ENCODE results near the gene AHNAK. TPM values are rescaled to one million over a fixed set of nuclear protein-coding genes. Genes with fewer than 3 reads are reported as not detected.

The AHNAK gene
- total and polyA plus RNA-seq, 9 donors = 203 to 411 (median 316) TPM

GRCh38 chr11:62535802-62536201 lies 10.8 kb downstream of the AHNAK start:
- no peak overlapping the region for H3K27ac ChIP-seq (ENCODE audit: low read length)
- H3K4me3 ChIP-seq (ENCODE audit: low read length) = no peak overlapping the region
- peaks cover 71% of the 10 kb centered on the region for H3K36me3 ChIP-seq (ENCODE audit: control insufficient read depth, insufficient read depth, low read length)
- peaks cover 37% of the 10 kb centered on the region for H3K4me1 ChIP-seq (ENCODE audit: control insufficient read depth, insufficient read depth, low read length)
- H3K27me3 ChIP-seq (ENCODE audit: control insufficient read depth, insufficient read depth, low read length) = no peaks in the 10 kb centered on the region
- 83% methylated on average over 10 of the region's 12 CpGs for WGBS (ENCODE audit: insufficient coverage)
- H3K9me3 ChIP-seq (replicated peaks; ENCODE audit: control insufficient read depth, low read depth, low read length) = no peaks in the 10 kb centered on the region
- no peak for DNase-seq

DNA sequence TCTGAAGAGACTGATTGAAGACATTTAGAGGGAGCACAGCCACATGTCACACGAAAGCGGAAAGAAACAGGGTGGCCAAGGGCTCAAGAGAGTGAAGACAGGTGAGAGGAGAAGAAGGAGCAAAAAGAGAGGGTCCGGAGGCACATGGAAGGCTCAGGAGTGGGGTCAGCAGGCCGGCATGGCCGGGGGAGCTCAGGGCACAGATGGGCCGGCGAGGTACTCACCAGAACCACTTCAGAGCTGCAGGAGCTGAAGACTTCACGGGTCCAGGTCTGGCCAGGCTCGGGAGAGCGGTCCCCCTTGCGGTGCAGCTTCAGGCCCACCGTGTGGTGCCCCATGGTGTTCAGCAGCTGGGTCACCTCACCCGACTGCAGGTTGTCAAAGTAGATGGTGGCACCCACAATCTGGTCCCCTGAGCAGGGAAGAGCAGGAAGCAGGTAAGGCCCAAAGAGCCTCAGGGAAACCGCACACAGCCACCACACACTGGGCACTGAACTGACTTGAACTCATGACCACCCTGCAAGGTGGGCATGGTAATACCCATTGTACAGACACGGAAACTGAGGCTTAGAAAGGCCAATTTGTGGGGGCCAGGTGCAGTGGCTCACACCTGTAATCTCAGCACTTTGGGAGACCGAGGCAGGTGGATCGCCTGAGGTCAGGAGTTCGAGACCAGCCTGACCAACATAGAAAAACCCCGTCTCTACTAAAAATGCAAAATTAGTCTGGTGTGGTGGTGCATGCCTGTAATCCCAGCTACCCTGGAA lies 11.6 kb downstream of the AHNAK start:
- Histone ChIP-seq H3K4me1 (ENCODE audit: control insufficient read depth, insufficient read depth, low read length) (peaks cover 28% of the 10 kb centered on the region), H3K27ac (ENCODE audit: low read length) (no peak overlapping the region), H3K9me3 (replicated peaks; ENCODE audit: control insufficient read depth, low read depth, low read length) (no peaks in the 10 kb centered on the region), H3K27me3 (ENCODE audit: control insufficient read depth, insufficient read depth, low read length) (no peaks in the 10 kb centered on the region), H3K36me3 (ENCODE audit: control insufficient read depth, insufficient read depth, low read length) (peaks cover 79% of the 10 kb centered on the region), H3K4me3 (ENCODE audit: low read length) (no peak overlapping the region)
- no peak for DNase-seq
- 92% methylated on average over 16 of the region's 19 CpGs for WGBS (ENCODE audit: insufficient coverage)

DNA sequence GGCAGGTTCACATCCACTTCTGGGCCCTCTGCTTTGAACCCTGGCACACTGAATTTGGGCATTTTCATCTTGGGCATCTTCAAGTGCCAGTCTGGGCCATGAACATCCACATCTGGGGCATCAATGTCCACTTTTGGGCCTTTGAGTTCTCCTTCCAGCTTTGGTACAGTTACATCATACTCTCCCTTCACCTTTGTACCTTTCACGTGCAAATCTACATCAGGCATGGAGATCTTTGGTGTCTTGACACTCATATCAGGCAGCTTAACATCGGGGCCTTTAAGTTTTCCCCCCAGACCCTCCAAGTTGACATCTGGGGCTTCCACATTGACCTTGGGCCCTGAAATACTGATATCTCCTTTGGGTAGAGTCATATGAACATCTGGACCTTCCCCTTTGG lies 14.5 kb downstream of the AHNAK start:
- H3K4me3 ChIP-seq (ENCODE audit: low read length) = no peak overlapping the region
- DNase-seq = no peak
- peaks cover 95% of the 10 kb centered on the region for H3K36me3 ChIP-seq (ENCODE audit: control insufficient read depth, insufficient read depth, low read length)
- no peak overlapping the region for H3K27ac ChIP-seq (ENCODE audit: low read length)
- 100% methylated on average over 2 of the region's 2 CpGs for WGBS (ENCODE audit: insufficient coverage)
- no peaks in the 10 kb centered on the region for H3K9me3 ChIP-seq (replicated peaks; ENCODE audit: control insufficient read depth, low read depth, low read length)
- H3K27me3 ChIP-seq (ENCODE audit: control insufficient read depth, insufficient read depth, low read length) = no peaks in the 10 kb centered on the region
- H3K4me1 ChIP-seq (ENCODE audit: control insufficient read depth, insufficient read depth, low read length) = peaks cover 3% of the 10 kb centered on the region

DNA sequence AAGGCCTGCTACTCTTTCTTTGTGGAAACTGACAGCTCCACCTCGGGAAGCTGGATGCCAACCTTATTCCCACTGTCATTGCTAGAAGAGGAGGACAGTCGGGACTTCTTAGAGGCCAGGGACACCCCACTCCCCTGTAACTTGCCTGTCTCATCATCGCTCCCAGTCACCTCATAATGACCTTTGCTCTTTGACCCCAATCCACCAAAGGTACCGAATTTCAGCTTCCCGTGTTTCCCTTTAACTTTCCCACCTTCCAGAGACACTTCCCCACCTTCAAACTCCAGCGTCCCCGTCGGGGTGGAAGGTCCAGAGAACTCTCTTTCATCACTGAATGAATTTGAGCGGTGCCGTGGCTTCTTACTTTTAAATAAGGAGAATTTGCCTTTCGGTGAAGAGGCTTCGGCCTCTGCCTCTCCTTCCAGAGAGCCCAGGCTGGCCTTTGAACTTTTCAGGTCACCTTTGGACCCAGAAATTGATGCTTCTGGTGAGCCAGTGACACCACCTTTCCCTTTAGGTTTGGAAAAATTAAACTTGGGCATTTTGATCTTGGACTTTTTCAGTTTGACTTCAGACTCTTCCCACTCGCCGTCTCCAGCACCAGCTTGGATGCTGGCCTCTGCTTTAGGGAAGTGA lies 29.8 kb downstream of the AHNAK start:
- peaks cover 64% of the 10 kb centered on the region for H3K36me3 ChIP-seq (ENCODE audit: control insufficient read depth, insufficient read depth, low read length)
- DNase-seq = no peak
- WGBS (ENCODE audit: insufficient coverage) = 75% methylated on average over 9 of the region's 14 CpGs

DNA sequence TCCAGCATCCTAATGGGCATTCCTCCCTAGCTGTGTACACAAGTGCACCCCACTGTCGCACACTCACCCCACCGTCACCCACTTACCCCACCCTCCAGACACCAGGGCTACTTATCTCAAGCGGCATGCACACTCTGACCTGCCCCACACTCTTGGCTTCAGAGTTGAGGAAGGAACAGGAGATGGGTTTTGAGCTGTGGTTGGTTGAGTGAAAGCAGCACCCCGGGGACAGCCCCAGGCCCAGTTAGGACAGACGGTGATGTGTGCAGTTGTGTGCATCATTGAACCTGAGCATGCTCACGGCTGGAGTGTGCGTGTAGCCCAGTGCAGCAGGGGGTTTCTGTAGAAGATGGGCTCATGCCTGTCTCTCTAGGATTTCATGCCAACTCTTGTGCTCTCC lies 32.5 kb downstream of the AHNAK start:
- WGBS (ENCODE audit: insufficient coverage) = 92% methylated on average over 2 of the region's 7 CpGs
- DNase-seq = no peak
- peaks cover under 1% of the 10 kb centered on the region for H3K4me1 ChIP-seq (ENCODE audit: control insufficient read depth, insufficient read depth, low read length)
- H3K36me3 ChIP-seq (ENCODE audit: control insufficient read depth, insufficient read depth, low read length) = peaks cover 38% of the 10 kb centered on the region
- no peak overlapping the region for H3K4me3 ChIP-seq (ENCODE audit: low read length)
- H3K9me3 ChIP-seq (replicated peaks; ENCODE audit: control insufficient read depth, low read depth, low read length) = no peaks in the 10 kb centered on the region
- H3K27ac ChIP-seq (ENCODE audit: low read length) = no peak overlapping the region
- no peaks in the 10 kb centered on the region for H3K27me3 ChIP-seq (ENCODE audit: control insufficient read depth, insufficient read depth, low read length)

More for the DNA sequence above, 29.8 kb downstream of the AHNAK start:
- no peak overlapping the region for H3K4me3 ChIP-seq (ENCODE audit: low read length)
- no peaks in the 10 kb centered on the region for H3K4me1 ChIP-seq (ENCODE audit: control insufficient read depth, insufficient read depth, low read length)
- H3K9me3 ChIP-seq (replicated peaks; ENCODE audit: control insufficient read depth, low read depth, low read length) = no peaks in the 10 kb centered on the region
- H3K27ac ChIP-seq (ENCODE audit: low read length) = no peak overlapping the region
- no peaks in the 10 kb centered on the region for H3K27me3 ChIP-seq (ENCODE audit: control insufficient read depth, insufficient read depth, low read length)

DNA sequence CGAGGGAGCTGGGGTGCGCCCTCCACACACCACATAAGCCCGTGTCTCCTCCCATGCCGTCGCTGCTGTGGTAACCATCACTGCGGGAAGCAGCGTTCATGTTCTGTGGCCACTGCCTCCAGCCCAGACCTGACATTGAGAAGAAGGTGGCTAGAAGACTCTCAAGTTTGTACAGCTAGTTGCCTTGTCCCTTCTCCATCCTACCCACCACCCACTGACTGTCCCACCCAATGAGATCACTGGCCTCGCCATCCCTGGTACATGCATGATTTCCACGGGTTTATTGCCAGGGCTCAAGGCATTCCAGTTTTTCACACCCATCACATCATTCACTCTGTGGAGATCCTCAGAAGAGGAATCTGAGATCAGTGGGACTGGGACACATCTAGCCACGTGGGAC lies 33.0 kb downstream of the AHNAK start:
- no peak overlapping the region for H3K4me3 ChIP-seq (ENCODE audit: low read length)
- 100% methylated on average over 1 of the region's 10 CpGs for WGBS (ENCODE audit: insufficient coverage)
- H3K9me3 ChIP-seq (replicated peaks; ENCODE audit: control insufficient read depth, low read depth, low read length) = no peaks in the 10 kb centered on the region
- peaks cover 33% of the 10 kb centered on the region for H3K36me3 ChIP-seq (ENCODE audit: control insufficient read depth, insufficient read depth, low read length)
- no peaks in the 10 kb centered on the region for H3K27me3 ChIP-seq (ENCODE audit: control insufficient read depth, insufficient read depth, low read length)
- no peak overlapping the region for H3K27ac ChIP-seq (ENCODE audit: low read length)
- no peak for DNase-seq
- H3K4me1 ChIP-seq (ENCODE audit: control insufficient read depth, insufficient read depth, low read length) = peaks cover 5% of the 10 kb centered on the region

- H3K4me3 ChIP-seq (ENCODE audit: low read length) = no peak overlapping the region
- H3K27ac ChIP-seq (ENCODE audit: low read length) = no peak overlapping the region
- H3K4me1 ChIP-seq (ENCODE audit: control insufficient read depth, insufficient read depth, low read length) = peaks cover 12% of the 10 kb centered on the region
- H3K27me3 ChIP-seq (ENCODE audit: control insufficient read depth, insufficient read depth, low read length) = no peaks in the 10 kb centered on the region
- DNase-seq = no peak
- peaks cover 26% of the 10 kb centered on the region for H3K36me3 ChIP-seq (ENCODE audit: control insufficient read depth, insufficient read depth, low read length)
- no peaks in the 10 kb centered on the region for H3K9me3 ChIP-seq (replicated peaks; ENCODE audit: control insufficient read depth, low read depth, low read length)
- WGBS (ENCODE audit: insufficient coverage) = 70% methylated on average over 8 of the region's 8 CpGs
Observed at GRCh38 chr11:62512961-62513360, 33.6 kb downstream of the AHNAK start.

DNA sequence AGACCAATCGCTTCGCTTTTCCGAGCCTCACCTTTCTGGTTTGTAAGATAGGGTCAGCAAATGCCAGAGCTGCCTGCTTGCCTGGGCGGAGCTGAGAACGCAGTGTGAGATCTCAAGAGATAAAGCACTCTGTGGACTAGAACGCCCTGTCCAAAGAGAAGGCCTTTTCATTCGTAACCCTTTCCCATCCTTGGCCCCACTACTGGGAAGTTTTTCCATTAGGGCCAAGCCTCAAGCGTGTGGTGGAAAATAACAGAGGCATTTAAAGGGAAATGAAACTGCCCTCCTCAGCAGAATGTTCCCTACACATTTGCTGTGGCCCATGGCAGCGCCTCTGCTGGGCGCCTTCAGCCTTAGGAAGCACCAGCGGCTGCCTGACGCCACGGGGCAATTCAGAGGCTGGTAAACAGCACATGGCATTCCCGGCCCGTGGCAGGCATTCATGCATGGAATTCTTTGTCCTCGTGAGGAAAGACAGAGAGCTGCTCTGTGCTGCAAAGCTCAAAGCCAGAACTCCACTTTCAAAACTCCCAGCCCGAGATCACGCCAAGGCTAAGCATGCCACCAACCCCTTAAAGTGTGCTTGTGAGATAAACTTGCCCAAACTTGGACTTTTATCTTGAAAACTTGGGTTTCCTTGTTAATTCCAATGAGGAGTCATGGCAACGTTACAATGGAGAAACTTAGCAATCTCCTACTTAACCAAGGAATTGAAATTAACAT lies 38.1 kb downstream of the AHNAK start:
- H3K36me3 ChIP-seq (ENCODE audit: control insufficient read depth, insufficient read depth, low read length) = no peaks in the 10 kb centered on the region
- H3K27ac ChIP-seq (ENCODE audit: low read length) = peak overlapping the region; percentile 84
- peak; percentile 88 for DNase-seq
- peaks cover 7% of the 10 kb centered on the region for H3K27me3 ChIP-seq (ENCODE audit: control insufficient read depth, insufficient read depth, low read length)
- peaks cover 44% of the 10 kb centered on the region for H3K4me1 ChIP-seq (ENCODE audit: control insufficient read depth, insufficient read depth, low read length)
- WGBS (ENCODE audit: insufficient coverage) = 34% methylated on average over 14 of the region's 19 CpGs
- no peak overlapping the region for H3K4me3 ChIP-seq (ENCODE audit: low read length)
- no peaks in the 10 kb centered on the region for H3K9me3 ChIP-seq (replicated peaks; ENCODE audit: control insufficient read depth, low read depth, low read length)

GRCh38 chr11:62507125-62507422 lies 39.5 kb downstream of the AHNAK start:
- H3K4me3 ChIP-seq (ENCODE audit: low read length) = no peak overlapping the region
- peaks cover 7% of the 10 kb centered on the region for H3K27me3 ChIP-seq (ENCODE audit: control insufficient read depth, insufficient read depth, low read length)
- H3K36me3 ChIP-seq (ENCODE audit: control insufficient read depth, insufficient read depth, low read length) = no peaks in the 10 kb centered on the region
- no CpG with 5 or more reads among the region's 1 CpG for WGBS (ENCODE audit: insufficient coverage)
- no peak for DNase-seq
- H3K27ac ChIP-seq (ENCODE audit: low read length) = no peak overlapping the region
- no peaks in the 10 kb centered on the region for H3K9me3 ChIP-seq (replicated peaks; ENCODE audit: control insufficient read depth, low read depth, low read length)
- peaks cover 49% of the 10 kb centered on the region for H3K4me1 ChIP-seq (ENCODE audit: control insufficient read depth, insufficient read depth, low read length)

DNA sequence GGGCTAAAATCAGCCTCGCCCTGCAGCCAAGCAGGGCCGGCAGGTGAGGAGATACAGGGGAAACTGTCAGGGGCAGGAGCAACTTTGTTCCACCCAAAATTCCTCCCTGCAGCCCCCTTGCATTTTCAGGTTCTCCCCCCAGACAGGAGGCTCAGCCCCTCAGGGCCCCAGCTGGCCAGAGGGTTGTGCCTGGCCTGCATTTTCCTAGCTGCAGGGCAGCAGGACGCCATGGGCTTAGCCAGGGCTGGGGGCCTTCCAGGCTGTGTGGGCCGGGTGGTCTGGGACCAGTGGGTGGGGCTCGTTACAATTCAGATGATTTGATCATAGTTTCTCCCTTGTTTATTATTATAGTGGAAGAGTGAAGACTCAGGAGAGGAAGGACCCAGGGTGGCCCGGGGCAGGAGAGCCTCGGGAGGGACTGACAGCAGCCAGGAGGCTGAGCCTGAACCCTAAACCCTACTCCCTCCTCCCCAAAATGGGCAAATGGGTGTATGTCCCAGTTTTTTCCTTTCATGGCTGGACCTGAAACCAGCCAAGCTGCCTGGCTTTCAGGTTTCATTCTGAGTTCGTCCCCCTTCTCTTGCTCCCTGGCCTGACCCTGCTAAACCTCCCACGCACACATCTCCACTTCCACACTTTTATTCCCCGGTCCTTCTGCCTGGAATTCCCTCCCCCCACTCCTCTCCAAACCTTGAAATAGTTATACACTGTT lies 40.0 kb downstream of the AHNAK start:
- H3K27ac ChIP-seq (ENCODE audit: low read length) = no peak overlapping the region
- H3K4me3 ChIP-seq (ENCODE audit: low read length) = no peak overlapping the region
- H3K27me3 ChIP-seq (ENCODE audit: control insufficient read depth, insufficient read depth, low read length) = peaks cover 7% of the 10 kb centered on the region
- H3K9me3 ChIP-seq (replicated peaks; ENCODE audit: control insufficient read depth, low read depth, low read length) = no peaks in the 10 kb centered on the region
- peaks cover 54% of the 10 kb centered on the region for H3K4me1 ChIP-seq (ENCODE audit: control insufficient read depth, insufficient read depth, low read length)
- no peaks in the 10 kb centered on the region for H3K36me3 ChIP-seq (ENCODE audit: control insufficient read depth, insufficient read depth, low read length)
- DNase-seq = no peak
- 52% methylated on average over 3 of the region's 10 CpGs for WGBS (ENCODE audit: insufficient coverage)
